NCI-H1417 (cell line): ENCODE results near the gene PRKAR2B.

ENCODE experiments used
- DNase-seq, 3 experiments: peaks; one replicate each; lab custom pipeline; 2025; lab: John Stamatoyannopoulos, UW

The PRKAR2B gene

DNA sequence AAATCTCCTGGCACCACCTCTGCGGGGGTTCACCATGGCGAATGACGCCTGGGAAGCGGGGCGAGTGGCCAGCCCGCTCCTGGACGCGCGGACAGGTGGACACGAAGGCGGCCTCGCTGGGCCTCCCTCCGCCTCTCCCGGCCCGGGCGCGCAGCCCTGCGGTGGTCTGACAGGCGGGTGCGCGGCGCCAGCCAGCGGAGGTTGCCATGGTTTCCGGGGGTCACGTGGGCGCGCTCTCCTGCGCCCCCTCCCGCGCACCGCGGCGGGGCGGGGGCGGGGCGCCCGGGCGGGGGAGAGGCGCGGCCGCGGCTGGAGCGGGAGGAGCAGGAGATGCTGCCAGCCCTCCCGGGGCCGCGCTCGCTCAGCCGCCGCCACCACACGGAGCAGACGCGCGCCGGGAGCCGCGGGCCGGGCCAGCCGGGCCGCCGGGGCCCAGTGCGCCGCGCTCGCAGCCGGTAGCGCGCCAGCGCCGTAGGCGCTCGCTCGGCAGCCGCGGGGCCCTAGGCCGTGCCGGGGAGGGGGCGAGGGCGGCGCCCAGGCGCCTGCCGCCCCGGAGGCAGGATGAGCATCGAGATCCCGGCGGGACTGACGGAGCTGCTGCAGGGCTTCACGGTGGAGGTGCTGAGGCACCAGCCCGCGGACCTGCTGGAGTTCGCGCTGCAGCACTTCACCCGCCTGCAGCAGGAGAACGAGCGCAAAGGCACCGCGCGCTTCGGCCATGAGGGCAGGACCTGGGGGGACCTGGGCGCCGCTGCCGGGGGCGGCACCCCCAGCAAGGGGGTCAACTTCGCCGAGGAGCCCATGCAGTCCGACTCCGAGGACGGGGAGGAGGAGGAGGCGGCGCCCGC, at the start of gene PRKAR2B:
PRKAR2B (plus strand) TSS at position 359 of the 848 bp plus-strand sequence; CDS start at position 562, 203 bp downstream.
- peak; percentile 90 to 96 (median 95) for DNase-seq

DNA sequence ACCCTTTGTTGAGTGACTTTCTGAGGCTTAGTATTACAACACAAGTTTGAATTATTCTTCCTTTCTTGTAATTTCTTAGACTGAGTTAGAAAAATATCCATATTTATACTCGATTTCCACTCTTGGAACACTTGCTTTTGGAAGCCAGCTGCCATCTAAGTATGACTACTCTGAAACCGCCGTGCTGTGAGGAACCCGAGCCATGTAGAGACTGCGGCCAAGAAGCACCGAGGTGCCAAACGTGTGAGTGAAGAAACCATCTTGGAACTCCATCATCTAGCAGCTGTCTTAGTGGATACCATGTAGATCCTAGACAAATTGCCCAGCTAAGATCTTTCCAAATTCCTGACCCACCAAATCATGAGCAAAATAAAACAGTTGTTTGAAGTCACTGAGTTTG, 49.7 kb upstream of the PRKAR2B start:
- DNase-seq: no peak

DNA sequence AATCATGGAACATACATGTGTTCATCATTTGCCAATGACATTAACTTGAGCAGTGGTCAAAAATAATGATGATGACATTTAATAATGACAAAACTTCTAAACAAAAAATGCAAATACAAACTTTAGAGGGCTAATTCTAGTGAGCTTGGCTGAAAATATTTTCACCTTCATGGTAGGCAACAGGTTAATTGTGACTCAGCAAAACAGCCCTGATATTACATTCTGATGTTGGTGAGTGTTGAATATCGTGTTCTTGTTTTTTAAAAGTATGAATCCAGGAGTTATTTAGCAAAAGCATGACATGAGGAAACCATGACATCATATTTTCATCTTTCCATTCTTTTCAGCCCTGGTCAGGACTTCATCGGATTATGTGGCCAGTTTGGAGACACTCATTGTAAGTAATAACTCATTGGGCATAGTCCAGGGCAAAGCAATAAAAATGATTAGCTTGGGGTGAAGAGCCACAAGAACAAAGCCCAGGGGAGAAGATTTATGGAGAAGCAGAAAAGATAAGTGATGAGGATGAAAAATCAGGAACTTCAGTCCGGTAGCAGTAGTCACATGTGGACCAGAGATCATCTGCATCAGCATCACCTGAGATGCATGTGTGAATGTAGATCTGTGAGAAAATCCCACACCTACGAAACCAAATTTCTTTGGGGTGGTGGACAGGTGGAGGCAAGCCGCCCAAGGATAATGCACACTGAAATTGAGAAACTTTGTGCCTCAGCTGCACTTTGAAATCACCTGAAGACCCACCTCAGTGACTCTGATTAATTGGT, 46.8 kb upstream of the PRKAR2B start:
- DNase-seq: no peak

DNA sequence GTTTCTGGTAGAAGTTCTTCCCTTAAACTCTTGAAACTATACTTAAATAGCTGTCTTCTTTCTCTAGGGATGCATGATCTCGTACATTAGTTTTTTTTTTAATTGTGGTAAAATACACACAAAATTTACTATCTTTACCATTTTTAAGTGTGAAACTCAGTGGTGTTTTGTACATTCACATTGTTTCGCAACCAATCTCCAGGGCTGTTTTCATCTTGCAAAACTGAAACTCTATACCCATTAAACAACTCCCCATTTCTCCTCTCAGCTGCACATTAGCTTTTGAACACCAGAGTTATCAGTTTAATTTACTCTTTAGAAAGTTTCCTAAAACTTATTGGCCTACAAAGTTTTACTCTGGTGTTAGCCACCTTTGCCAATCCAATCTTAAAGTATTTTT, 45.5 kb upstream of the PRKAR2B start:
- DNase-seq: no peak

DNA sequence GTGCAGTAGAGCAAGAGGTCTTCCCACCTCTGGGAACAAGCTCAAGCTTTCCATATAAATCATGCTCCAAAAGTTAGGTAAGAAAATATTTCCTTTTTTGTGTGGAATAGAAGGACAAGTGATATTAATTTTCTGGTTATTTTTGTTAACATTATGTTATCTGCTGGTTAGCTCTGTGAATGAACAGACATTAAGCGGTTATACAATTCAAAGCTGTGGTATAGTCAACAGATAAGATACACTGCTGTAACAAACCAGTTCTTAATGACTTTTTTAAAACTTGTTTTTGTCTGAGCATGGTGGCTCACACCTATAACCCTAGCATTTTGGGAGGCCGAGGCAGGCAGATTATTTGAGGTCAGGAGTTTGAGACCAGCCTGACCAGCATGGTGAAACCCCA, 43.0 kb upstream of the PRKAR2B start:
- no peak for DNase-seq

DNA sequence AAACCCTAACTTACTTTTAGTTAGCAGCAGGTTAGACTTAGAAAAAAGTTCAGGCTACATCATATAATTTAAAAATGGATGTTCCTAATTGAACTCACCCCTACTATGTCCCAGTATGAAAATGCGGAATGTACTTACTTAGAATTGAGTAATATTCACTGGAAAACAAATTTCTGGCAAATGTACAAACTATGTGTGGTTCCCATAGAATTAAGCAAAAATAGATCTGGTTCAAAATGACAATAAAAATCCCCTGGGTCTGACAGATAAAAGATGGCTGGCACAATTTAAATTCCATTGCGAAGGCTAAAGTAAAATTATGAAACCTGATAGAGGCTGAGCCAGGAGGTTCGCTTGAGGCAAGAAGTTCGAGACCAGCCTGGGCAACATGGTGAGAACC, 42.4 kb upstream of the PRKAR2B start:
- no peak for DNase-seq

DNA sequence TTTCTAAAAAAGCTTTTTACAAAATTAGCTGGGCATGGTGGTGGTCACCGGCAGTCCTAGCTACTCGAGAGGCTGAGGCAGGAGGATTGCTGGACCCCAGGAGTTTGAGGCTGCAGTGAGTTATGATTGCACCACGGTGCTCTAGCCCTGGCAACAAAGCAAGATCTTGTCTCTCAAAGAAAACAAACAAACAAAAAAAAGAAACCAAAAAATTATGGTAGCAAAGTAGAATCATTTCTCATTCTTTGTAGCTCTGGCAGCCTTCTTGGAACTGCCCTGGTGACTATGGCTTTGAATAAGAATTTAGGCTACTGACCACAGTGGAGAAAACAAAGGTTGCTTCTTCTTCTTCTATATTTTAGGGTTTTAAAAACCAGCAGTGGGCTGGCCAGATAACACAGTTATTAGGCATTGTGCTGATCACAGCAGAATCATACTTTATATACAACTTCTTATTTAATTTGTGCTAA, 41.9 kb upstream of the PRKAR2B start:
- no peak for DNase-seq

DNA sequence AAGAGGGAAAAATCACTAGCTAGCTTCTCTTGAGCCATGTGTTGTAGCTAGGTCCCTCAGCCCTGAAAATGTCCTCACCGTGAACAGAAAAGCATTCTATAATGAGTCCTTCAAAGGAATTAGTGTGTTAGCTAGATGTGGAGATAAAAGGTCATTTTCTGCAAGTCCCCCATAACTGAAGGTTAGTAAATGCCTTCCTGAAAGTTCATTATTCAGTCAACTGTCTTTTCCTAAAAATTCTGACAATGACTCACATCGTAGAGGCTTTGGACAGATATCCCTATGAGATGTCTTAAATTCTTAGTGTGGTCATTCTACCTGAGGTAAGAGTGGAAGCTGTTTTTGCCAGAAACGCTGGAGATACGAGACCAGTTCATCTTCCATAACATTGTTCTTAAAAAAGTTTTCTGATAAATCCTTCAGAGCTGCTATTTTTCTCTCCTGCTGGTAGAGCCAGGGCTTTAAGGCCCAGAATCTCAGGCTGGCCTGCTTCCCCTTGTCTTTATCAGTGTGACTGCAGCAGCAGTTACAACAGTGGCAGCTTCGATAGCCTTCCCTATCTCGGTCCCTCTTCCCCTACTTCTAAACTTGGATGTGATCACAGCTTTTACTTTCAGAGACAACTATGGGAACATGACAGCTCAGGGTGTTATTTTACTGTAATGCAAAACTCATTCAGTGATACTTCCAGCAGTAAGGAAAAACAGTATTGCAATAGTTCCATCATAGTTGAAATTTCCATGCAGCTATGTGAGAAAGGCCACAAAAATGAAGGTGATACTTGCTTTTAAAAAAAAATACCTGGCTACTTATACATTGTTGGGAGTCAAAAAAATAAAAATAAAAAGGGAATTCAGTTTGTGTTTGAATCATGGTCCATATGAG, 37.3 kb upstream of the PRKAR2B start:
- DNase-seq: no peak

DNA sequence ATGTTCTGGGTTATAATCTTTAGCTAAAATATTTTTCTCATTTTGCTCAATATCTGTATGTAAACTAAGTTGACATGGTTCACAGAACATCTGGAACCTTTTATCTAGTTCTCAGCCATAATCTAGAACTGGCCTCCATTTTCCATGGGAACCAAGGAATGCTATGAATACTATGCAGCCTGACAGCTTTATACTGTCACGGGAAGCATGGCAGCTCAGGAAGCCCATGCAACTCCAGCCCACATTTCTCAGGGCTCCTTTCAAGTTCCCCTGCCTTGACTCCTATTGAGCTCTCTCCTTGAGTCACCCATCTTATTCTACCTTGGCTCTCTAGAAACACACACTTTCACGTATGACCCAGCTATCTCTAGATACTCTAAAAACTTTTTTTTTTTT, 36.6 kb upstream of the PRKAR2B start:
- DNase-seq: no peak

DNA sequence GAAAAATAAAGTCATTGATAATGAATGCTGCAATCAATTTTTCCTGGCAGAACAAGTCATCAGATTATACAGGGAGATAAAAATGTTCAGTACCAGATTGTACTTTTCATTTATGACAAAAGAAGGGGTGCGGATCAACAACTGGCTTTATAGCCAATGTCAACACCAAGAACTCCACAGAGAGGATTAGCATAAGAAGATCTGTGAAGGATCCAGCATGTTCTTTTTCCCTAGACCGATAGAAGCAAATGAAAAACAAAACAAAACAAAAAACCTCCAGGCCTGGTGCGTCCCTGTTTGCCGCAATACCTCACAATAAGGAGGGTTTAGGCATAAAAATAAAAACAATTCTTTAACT, 34.7 kb upstream of the PRKAR2B start:
- no peak for DNase-seq

DNA sequence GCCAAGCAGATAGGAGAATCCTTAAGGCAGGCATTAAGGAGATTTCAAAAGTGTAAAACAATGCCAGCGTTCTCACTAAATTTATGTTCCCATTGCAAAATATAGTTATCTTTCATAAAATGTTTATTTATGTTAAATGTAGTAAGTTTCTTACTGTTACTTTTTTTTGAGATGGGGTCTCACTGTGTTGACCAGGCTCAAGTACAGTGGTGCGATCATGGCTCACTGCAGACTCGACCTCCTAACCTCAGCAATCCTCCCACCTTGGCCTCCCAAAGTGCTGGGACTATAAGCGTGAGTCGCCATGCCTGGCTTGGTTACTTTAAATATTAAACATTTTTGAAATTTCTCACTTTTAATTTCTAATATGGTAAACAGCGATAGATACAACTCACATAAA, 31.8 kb upstream of the PRKAR2B start:
- no peak for DNase-seq

DNA sequence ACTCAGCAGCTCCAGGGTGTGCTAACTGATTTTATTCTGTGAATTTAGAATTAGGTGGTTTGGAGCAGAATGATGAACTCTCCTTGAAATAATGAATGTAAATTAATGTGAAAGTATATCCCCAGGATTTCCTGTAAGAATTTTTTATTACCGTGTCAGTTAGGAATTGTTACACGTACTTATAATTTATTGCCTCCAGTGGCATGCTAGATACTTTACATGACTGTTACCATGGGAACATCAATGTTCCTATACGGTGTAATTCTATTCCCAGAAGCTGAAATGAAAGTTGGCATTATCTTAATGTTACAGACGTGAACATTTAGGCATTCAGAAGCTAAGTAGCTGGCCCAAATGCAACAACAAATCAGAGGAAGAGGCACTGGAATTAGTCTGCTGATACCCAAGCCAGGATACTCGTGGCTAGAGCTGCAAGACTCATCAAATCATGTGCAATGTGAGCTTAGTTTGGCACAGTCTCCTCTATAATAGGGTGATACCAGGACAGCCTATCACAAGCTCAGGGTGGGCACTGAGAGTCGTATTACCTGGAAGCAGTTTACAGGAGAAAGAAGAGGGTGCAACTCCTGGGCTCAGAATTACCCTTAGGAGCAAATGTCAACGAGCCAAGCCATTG, 30.0 kb upstream of the PRKAR2B start:
- DNase-seq: no peak

DNA sequence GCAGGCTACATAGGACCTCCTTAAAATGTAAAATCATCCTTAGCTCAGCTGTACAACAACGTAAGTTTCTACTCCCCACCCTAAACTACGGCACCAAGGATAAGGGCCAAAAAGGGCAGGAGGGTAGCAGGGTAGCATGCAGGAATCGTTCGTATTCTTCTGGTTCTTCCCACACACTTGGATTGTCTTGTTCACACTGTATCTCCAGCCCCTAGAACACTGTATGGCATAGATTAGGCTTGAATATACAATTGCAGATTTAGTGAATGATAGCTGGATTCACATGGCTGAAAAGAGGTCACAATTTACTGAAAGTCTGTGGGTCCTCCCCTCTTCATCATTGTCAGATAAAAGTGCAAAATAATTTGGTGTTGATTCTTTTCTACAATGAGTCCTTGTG, 28.2 kb upstream of the PRKAR2B start:
- DNase-seq: no peak

DNA sequence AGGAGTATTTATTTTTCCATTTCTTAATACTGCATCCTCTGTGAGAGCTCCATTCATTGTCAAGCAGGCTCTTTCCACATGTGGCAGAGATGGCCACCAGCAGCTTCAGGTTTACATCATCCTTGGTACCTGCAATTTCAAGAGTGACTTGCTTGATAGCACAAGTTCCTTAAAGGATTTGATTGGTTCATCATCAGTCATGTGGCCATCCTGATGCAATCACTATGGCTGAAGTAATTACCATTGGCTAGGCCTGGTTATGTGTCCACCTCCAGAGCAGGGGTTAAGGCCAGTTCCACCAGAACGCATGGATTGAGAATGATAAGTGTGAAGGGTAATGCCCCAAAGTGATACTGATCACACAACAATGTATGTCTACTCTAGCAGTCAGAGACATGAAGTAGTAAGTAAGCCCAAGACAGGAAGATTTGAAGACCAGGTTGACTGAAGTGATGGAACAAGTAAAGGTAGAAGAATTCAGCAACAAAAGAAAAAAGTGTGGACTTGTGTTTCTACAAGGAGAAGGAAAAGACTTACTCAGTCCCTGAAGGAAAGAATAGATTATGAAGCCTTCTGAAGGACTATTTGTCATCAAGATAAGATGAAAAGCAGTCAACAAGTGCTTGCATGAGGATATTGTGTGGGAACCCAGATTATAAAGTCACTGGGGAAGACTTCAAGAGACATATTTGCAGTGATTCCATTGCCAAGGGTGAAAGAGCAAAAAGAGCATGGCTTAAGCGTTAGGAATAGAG, 26.4 kb upstream of the PRKAR2B start:
- no peak for DNase-seq

DNA sequence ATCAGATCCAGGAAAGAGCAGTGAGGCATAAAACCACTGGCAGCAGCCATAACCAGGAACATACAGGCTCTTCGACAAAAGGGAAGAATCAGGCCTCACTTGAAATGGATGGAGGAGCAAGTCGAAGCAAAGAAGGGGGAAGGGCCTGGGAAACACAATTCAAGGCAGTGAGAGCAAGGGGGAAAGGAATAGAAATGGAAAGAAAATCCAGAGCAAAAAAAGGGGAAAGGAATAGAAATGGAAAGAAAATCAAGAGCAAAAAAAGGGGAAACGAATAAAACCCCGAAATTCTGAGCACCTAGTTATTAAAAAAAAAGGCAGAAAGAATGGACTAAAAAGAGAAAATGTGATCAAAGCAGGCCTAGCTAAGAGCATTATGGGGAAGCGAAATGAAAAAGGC, 24.1 kb upstream of the PRKAR2B start:
- DNase-seq: no peak

DNA sequence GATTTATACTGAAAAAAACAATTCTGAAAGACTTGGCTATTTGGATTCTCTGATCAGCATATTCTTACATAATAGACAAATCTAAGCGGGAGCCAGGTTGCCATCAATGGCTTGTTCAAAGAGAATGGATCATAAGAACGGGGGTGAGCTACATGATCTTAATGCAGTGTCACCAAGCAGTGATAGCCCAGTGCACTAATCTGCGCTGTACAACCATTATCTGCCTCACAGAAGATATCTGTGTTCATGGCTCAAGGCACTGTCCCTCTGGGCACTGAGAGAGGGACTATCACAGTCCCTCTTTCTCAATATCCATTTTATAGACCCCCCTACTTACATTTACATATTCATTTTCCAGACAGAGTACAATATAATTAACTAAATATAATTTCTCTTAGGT, 22.9 kb upstream of the PRKAR2B start:
- no peak for DNase-seq

DNA sequence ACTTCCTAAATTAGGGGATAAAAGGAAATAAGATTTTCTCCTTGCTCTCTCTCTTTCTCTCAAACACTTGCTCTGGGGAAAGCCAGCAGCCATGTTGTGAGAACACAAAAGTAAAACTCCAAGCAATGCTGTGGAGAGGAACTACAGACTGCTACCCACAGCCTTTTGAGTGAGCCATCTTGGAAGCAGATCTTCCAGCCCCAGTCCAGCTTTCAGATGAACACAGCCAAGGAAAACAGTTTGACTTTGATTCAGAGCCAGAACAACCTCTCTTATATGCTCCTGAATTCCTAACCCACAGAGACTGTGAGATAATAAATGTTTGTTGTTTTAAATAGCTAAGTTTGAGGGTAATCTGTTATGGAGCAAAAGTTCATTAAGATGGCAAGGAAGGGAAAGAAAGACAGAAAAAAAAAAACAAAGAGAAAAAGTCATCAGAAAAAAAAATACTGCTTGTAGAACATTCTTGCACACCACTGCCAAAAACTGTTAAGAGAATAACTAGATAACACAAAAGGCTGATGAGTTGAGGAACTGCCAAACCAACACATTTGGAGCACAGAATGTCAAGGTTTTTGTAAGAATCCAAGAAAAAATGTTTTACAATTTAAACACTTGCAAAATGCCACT, 20.9 kb upstream of the PRKAR2B start:
- no peak for DNase-seq

DNA sequence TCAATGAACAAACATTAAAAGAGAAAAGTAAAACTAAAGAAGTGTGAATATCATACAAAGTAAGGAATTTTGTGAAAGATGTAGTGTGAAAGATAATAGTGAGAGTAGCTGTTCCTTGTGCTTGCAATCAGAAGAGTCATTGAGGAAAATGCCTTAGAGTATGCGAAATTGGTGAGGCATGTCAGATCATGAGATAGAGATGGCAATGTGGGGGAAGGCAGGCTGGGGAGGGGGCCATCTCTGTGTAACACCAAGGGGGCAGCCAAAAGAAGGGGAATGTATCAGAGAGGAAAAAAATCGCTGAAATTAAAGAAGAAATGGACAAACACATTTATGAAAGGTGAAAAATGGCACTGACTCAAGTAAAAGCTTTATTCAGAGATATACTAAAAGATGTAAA, 19.6 kb upstream of the PRKAR2B start:
- no peak for DNase-seq

DNA sequence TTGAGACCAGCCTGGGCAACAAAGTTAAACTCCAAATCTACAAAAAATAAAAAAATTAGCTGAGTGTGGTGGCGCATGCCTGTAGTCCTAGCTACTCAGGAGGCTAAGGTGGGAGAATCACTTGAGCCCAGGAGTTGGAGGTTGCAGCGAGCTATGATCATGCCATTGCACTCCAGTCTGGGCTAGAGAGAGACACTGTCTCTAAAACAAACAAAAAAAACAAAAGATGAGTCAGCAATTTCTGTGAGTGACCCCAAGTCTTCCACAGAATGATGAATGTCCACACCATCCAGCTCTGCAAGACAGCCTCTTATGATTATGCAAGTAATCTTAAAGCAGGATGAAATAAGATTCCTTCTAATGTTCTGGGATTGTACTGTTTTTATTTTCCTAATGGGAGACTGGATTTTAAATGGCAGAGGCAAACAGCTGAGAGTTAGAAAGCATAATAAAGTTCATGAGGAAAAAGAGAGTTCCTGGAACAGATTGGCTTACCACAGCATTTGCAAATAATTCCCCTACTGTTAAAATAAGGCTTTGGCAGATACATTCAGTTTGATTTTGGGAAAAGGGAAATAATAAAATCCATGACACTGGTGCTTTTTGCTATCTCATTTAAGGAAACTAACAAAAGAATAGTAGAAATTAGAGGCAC, 18.9 kb upstream of the PRKAR2B start:
- DNase-seq: no peak

DNA sequence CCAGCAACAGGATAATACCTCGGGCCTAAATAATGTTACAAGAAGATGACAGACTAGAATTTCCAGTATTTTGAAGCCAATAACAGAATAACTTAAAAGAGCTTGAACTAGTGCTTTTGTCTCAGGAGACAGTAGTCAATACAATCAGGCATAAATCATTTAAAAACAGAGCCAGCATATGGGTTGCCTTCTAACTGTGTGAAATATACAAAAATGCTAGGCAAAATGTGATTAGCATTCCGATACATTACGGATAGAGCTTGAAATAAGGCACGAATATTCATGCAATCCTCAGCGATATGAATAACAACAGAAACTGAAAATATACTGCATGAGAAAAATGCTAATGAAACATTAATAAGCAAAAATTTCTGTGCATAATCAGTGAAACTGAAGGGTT, 18.3 kb upstream of the PRKAR2B start:
- no peak for DNase-seq
